HCT116 (cell line): ENCODE results near the gene GSTO2. TPM values are rescaled to one million over a fixed set of nuclear protein-coding genes. Genes with fewer than 3 reads are reported as not detected.

ENCODE experiments used
- ATAC-seq: fragments of 200-7000 bp; cut with Tn5 transposase; 2 replicates; pipeline ENCODE4 v1.9.1; 2020; ENCODE audit warnings: mild to moderate bottlenecking, moderate library complexity
- BruUV-seq: library from RNA; stranded (reverse); fragments of 400-500 nt; replicated peaks from 2 replicates; lab custom pipeline; 2021; lab: Mats Ljungman, UMichigan
- CTCF ChIA-PET: fragments of 300-600 bp; sonication (Branson Sonifier 250); formaldehyde crosslinking; loops from one replicate; lab custom pipeline; 2021; ENCODE audit warnings: antibody characterized with exemption; lab: Charles Lee
- POLR2A ChIA-PET: fragments of 300-600, 350-600 bp; sonication (Branson Sonifier 250); formaldehyde crosslinking; loops from one replicate; lab custom pipeline; 2021; ENCODE audit warnings: antibody characterized with exemption; lab: Charles Lee
- RAD21 ChIA-PET, 2 experiments: fragments of 300-600 bp; sonication (Branson Sonifier 250); formaldehyde crosslinking; loops; one replicate each; lab custom pipeline; 2023; ENCODE audit warnings: low total read pairs in 2 of 2; ENCODE audit not compliant: uncharacterized antibody in 2 of 2, unreplicated experiment in 2 of 2, low non-redundant PET in 1 of 2; lab: Charles Lee
- DNase-seq: peaks from one replicate; pipeline ENCODE4 v3.0.0-alpha.2; 2010; ENCODE audit warnings: low read depth, low spot score
- H2AFZ ChIP-seq: fragments of 200-600 bp; shearing (Covaris generic), sonication (generic); 2 replicates; pipeline ENCODE4 v1.6.1; 2017; ENCODE audit warnings: low read depth, mixed run types, mixed read lengths, antibody characterized with exemption, low read length; ENCODE audit not compliant: poor library complexity, severe bottlenecking
- H3K27ac ChIP-seq: 2 replicates; pipeline ENCODE4 v1.5.1; 2012; ENCODE audit warnings: low read depth, low read length
- H3K27me3 ChIP-seq: fragments of 200-600 bp; sonication (generic); 2 replicates; pipeline ENCODE4 v1.6.1; 2016; ENCODE audit warnings: mixed run types, low read length, mixed read lengths; ENCODE audit not compliant: insufficient read depth
- H3K36me3 ChIP-seq, 2 experiments: fragments of 200-500 bp in 1 of 2; fragments of 200-600 bp in 1 of 2; sonication (Bioruptor generic) in 1 of 2; sonication (generic) in 1 of 2; 2 replicates each; pipeline versions ENCODE4 v1.5.1 to v1.6.1; 2014 to 2016; ENCODE audit warnings: low read length in 2 of 2, inconsistent platforms in 1 of 2, mixed read lengths in 1 of 2, mixed run types in 1 of 2; ENCODE audit not compliant: insufficient read depth in 2 of 2, control insufficient read depth in 1 of 2
- H3K4me1 ChIP-seq, 2 experiments: fragments of 200-600 bp in 1 of 2; sonication (generic) in 1 of 2; 2 replicates each; pipeline versions ENCODE4 v1.5.1 to v1.6.1; 2012 to 2017; ENCODE audit warnings: low read length in 2 of 2, inconsistent platforms in 1 of 2, mild to moderate bottlenecking in 1 of 2, mixed read lengths in 1 of 2, mixed run types in 1 of 2, moderate library complexity in 1 of 2; ENCODE audit not compliant: insufficient read depth in 2 of 2, control insufficient read depth in 1 of 2
- H3K4me2 ChIP-seq: fragments of 200-600 bp; sonication (generic); 2 replicates; pipeline ENCODE4 v1.6.1; 2017; ENCODE audit warnings: mixed run types, low read length, mixed read lengths
- H3K4me3 ChIP-seq, 2 experiments: fragments of 200-600 bp in 1 of 2; sonication (generic) in 1 of 2; replicated peaks in 1 of 2; 2 replicates each; pipeline ENCODE4 v1.5.1; 2011 to 2016; ENCODE audit warnings: low read length in 2 of 2, control low read depth in 1 of 2, low read depth in 1 of 2, mild to moderate bottlenecking in 1 of 2, mixed read lengths in 1 of 2, mixed run types in 1 of 2
- H3K79me2 ChIP-seq: fragments of 200-600 bp; sonication (generic); 2 replicates; pipeline ENCODE4 v1.6.1; 2017; ENCODE audit warnings: mild to moderate bottlenecking, mixed run types, low read length, moderate library complexity, mixed read lengths; ENCODE audit not compliant: insufficient read depth
- H3K9ac ChIP-seq: fragments of 200-600 bp; sonication (generic); 2 replicates; pipeline ENCODE4 v1.6.1; 2016; ENCODE audit warnings: low read length, mixed read lengths
- H3K9me2 ChIP-seq: fragments of 200-600 bp; sonication (generic), shearing (Covaris generic); 2 replicates; pipeline ENCODE4 v1.6.1; 2017; ENCODE audit warnings: mixed run types, mild to moderate bottlenecking, moderate library complexity; ENCODE audit not compliant: insufficient read depth
- H3K9me3 ChIP-seq, 2 experiments: fragments of 200-500 bp in 1 of 2; fragments of 200-600 bp in 1 of 2; sonication (Bioruptor generic) in 1 of 2; sonication (generic) in 1 of 2; 2 replicates each; pipeline ENCODE4 v1.6.1; 2014 to 2017; ENCODE audit warnings: low read length in 2 of 2, mixed read lengths in 2 of 2, inconsistent platforms in 1 of 2, low read depth in 1 of 2, mild to moderate bottlenecking in 1 of 2, mixed run types in 1 of 2, moderate library complexity in 1 of 2; ENCODE audit not compliant: control insufficient read depth in 1 of 2, insufficient read depth in 1 of 2
- H4K20me1 ChIP-seq: fragments of 200-600 bp; sonication (generic), shearing (Covaris generic); 2 replicates; pipeline ENCODE4 v1.6.1; 2017; ENCODE audit warnings: mixed run types, mild to moderate bottlenecking, moderate library complexity; ENCODE audit not compliant: insufficient read depth
- ATF3 ChIP-seq: IDR thresholded peaks from 2 replicates; pipeline ENCODE4 v1.6.1; 2012
- CTCF ChIP-seq, 3 experiments: fragments of 200-600 bp in 1 of 3; sonication (generic) in 1 of 3; IDR thresholded peaks in 2 of 3; conservative IDR thresholded peaks in 1 of 3; 2 replicates each; pipeline ENCODE4 v1.5.1; 2012 to 2017; ENCODE audit warnings: low read depth in 2 of 3, low read length in 2 of 3, antibody characterized with exemption in 1 of 3, borderline replicate concordance in 1 of 3, control low read depth in 1 of 3, mild to moderate bottlenecking in 1 of 3, mixed read lengths in 1 of 3, mixed run types in 1 of 3, moderate library complexity in 1 of 3; ENCODE audit not compliant: insufficient read depth in 1 of 3
- ELF1 ChIP-seq: IDR thresholded peaks from 2 replicates; pipeline ENCODE4 v1.6.1; 2012; ENCODE audit warnings: low read depth, borderline replicate concordance
- FOSL1 ChIP-seq: IDR thresholded peaks from 2 replicates; pipeline ENCODE4 v1.6.1; 2012; ENCODE audit warnings: low read depth
- REST ChIP-seq: IDR thresholded peaks from 2 replicates; pipeline ENCODE4 v1.6.1; 2012; ENCODE audit warnings: low read depth
- YY1 ChIP-seq: IDR thresholded peaks from 2 replicates; pipeline ENCODE4 v1.6.1; 2011; ENCODE audit warnings: low read length, low read depth, moderate library complexity, mild to moderate bottlenecking; ENCODE audit not compliant: insufficient replicate concordance; ENCODE audit errors: extremely low read depth
- intact Hi-C: fragments of 100-400 bp; cut with micrococcal nuclease; formaldehyde crosslinking; loops from 2 replicates; pipeline ENCODE4 v1.10.0; 2022
- total RNA-seq: library from RNA; stranded (reverse); gene quantifications from one replicate; pipeline ENCODE4 v1.2.1, GENCODE V29; 2021; ENCODE audit not compliant: unreplicated experiment

The GSTO2 gene
- total RNA-seq, 1 experiment from 2014 or later, result 115 TPM

GRCh38 chr10:104328646-104328895 lies 59.6 kb downstream of the GSTO2 start:
- H3K27ac ChIP-seq, result peak overlapping the region; percentile 87
- H3K4me1 ChIP-seq, result peaks cover 61 to 64% of the 10 kb centered on the region in 2 experiments
- no TSS peak for BruUV-seq
- H2AFZ ChIP-seq, result no peak overlapping the region
- DNase-seq, result no peak
- no peak for TF ChIP-seq CTCF (IDR thresholded peaks at IDR 0.05 in 2 of 3, conservative IDR thresholded peaks at IDR 0.05 in 1 of 3; ENCODE audit: borderline replicate concordance in 1 of 3, insufficient read depth in 1 of 3, low read depth in 2 of 3, low read length in 2 of 3)
- TF ChIP-seq FOSL1, result no peak
- TF ChIP-seq YY1, result no peak
- no peak for TF ChIP-seq ATF3
- no peak for TF ChIP-seq REST
- no peak for TF ChIP-seq ELF1
- H4K20me1 ChIP-seq, result no peaks in the 10 kb centered on the region
- peak overlapping the region; percentile 21 to 51 for H3K4me3 ChIP-seq
- intact Hi-C loops, result no loop called here
- no peak for ATAC-seq
- H3K9me3 ChIP-seq, result no peaks in the 10 kb centered on the region
- ChIA-PET RAD21 (no interaction called here), CTCF (interaction anchor here (1.4 kb wide), 1 partner anchor 25 kb away, joined by 3 read pairs; the partner anchor contains the start of gene CFAP58), POLR2A (no interaction called here)
- peaks cover 76% of the 10 kb centered on the region for H3K79me2 ChIP-seq
- peak overlapping the region; percentile 64 for H3K9ac ChIP-seq
- H3K4me2 ChIP-seq, result peak overlapping the region; percentile 85
- H3K9me2 ChIP-seq, result no peaks in the 10 kb centered on the region
- no peaks in the 10 kb centered on the region for H3K36me3 ChIP-seq
- H3K27me3 ChIP-seq, result no peaks in the 10 kb centered on the region
